Muscle of arm (tissue), 12 donors: Measurements from ENCODE around the gene PSMB2. TPM values are rescaled to one million over a fixed set of nuclear protein-coding genes. Genes with fewer than 3 reads are reported as not detected.

ENCODE experiments used
- DNase-seq: peaks from one replicate; pipeline ENCODE4 v3.0.0-alpha.2; 2013
- polyA plus RNA-seq, 12 donors: library from polyadenylated mRNA; unstranded; fragments of 120-200 nt; gene quantifications; one replicate each; pipeline ENCODE4 v1.2.1, GENCODE V29; 2013; ENCODE audit not compliant: insufficient read length in 12 of 12

PSMB2 gene
- polyA plus RNA-seq, 12 donors = 34.6 to 72.2 (median 64.1) TPM; not detected in 1

DNA sequence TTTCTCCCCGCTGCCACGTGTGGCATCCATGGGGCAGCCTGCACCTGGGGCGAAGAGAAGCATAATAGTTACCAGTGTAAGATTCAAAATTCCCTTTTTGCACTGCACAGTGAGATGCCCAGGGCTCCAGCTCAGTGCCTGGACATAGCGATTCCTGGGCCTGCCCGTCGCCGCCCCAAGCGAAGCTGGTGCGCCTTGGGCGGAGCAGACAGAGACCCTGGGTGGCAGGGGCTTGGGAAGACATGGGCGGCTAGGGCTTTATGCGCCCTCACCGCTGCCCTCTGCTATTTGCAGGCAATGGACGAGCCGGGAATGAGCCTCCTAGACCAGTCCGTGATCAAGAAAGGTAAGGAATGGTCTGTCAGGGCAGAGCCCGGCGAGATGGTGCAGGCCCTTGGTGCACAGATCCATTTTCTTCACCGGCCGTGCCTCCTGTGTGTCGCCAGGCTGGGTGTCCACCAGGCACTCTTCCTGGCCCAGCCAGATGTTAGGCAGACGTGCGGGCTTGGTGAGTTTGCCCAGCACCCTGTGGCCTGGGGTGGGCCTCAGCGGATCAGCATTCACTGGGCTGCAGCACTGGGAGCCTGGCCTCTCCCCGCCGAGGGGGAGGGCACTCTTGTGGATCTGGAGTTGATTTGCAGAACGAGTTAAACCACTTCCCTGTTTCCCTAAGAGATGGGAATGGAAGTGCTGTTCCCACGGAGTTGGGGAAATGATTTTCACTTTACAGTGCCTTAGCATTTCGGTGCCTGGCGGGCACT is 66.5 kb downstream of the PSMB2 start:
- DNase-seq = no peak

DNA sequence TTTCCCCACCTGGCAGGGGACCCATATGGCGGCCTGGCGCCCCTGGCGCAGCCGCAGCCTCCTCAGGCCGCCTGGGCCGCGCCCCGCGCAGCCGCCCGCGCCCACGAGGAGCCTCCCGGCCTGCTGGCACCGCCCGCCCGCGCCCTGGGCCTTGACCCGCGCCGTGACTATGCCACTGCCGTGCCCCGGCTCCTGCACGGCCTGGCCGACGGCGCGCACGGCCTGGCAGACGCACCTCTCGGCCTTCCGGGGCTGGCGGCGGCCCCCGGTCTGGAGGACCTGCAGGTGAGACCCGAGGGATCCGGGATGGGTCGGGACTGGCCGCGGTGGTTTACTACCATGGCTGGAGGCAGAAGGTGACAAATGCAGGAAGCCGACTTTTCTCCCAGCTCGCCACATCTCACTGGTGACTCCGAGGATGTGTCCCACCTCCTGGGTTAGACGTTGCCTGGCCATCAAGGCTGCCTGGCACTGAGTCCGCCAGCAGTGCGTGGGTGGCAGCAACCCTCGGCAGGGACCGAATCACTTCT is 67.1 kb downstream of the PSMB2 start:
- DNase-seq = no peak

DNA sequence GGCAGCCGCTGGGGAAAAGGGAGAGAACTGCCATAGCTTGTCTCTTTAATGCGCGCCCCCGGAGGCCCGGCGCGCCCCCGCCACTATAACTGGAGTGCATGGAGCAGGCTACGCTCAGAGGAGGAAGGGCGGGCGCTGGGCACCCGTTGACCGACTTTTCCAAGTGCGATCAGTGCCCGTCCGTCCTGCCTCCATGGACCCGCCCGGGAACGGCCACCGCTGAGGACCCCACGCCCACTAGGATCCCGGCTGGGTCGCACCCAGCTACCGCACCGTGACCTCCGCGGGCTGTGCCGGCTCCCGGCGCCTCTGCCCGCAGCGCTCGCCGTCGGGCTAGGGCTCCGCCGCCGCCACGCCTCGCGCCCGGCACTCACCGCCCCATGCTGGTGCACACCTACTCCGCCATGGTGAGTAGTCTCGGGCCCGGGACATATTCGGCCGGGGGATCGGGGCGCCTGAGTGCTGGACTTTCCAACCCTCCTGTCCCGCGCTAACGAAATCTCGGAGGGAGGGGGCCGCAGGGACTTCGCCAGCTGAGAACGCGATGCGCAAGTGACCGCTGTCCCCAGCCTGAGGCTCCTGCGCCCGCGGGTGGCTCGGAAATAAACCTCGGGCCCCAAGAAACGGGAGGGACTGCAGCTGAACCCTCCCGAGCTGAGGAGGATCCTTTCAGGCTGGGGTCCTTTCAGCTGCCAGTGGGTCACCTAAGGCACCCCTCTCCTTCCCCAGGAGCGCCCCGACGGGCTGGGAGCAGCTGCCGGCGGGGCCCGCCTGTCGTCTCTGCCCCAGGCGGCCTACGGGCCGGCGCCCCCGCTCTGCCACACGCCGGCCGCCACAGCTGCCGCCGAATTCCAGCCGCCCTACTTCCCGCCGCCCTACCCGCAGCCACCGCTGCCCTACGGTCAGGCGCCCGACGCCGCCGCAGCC is 67.9 kb downstream of the PSMB2 start, which contains the start of gene TFAP2E:
TFAP2E (plus strand) TSS at position 117 of the 927 bp plus-strand sequence; CDS start at position 381, 264 bp downstream.
- no peak for DNase-seq

DNA sequence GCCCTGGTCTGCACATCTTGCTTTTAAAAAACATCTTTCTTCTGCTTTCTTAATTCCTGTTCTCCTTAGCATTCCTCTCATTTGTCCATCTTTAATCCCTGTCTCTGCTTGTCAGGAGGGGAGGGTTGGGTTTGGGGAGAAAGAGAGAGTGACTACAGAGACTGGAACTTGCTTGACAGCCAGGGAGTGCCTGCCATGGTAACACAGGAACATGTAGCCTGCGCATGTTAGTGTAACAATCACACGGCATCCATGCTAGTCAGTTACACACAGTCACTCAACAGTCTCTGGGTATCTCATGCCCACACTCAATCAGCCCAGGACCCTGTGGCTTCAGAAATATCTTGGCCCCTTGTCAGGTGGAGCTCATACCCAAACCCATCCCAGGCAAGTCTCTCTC is 69.0 kb downstream of the PSMB2 start:
- DNase-seq = no peak

DNA sequence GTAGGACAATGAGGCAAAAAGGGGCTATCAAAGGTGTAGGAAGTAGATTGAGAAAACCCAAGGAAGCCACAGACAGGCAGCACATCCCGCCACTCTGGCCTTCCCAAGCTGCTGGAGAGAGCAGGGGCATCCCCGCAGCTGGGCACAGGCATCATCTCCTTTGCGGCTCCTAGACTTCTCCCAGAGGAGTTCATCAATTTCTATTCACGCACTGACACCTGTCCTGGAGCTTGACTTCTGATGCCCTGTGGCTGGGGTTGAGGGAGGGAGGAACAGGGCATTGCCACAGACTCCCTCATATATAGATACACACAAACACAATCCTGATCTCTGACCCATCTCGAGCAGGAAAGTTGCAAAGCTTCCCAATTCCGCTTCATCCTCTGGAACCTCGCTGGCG is 70.1 kb downstream of the PSMB2 start:
- no peak for DNase-seq

DNA sequence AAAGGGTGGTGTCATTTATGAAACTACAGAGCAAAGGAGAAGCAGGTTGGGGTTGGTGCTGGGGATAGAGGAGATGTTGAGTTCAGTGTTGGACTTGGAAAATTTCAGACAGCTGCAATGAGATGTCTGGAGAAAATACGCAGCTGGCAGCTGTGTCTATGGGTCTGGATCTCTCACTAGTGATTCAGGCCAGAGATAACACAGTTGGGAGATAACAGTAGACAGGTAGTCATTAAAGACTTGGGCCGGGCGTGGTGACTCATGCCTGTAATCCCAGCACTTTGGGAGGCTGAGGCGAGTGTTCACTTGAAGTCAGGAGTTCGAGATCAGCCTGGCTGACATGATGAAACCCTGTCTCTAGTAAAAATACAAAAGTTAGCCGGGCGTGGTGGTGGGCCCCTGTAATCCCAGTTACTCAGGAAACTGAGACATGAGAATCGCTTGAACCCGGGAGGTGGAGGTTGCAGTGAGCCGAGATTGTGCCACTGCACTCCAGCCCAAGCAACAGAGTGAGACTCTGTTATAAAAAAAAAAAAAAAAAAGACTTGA is 70.7 kb downstream of the PSMB2 start:
- DNase-seq = no peak

DNA sequence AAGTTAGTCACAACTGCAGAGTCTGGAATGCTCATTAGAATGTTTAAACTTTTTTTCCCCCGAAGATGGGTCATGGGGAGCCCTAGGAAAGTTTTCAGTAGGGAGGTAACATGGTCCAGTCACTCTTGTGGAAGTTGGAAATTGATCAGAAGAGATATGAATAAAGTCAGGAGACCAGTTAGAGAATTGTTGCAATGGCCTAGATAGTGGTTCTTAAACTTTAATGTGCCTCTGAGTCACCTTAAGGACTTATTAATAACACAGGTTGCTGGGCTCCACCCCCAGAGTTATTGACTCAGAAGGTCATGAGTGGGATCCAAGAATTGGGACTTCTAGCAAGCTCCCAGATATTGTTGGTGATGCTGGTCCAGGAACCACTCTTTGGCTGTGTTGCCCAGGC is 71.4 kb downstream of the PSMB2 start:
- DNase-seq = no peak

DNA sequence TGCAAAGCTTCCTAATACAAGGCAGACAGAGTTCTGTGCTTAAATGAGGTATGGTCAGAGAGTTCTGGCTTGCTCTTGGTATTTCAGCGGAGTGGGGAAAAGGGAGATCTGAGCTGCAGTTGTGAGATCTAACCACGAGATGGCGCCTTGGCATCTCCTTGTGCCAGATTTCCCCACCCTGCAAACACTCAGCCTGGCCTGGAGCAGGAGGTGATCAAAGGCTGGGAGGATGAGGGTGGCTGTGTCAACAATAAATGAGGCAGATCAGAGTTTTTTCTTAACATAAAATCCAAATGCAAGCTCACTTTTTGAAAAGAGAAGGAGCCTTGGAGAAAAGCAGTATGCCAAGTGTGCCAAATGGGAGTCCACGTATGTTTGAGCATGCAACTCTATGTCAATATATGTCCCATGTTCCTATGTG is 72.3 kb downstream of the PSMB2 start:
- DNase-seq = peak; percentile 81

DNA sequence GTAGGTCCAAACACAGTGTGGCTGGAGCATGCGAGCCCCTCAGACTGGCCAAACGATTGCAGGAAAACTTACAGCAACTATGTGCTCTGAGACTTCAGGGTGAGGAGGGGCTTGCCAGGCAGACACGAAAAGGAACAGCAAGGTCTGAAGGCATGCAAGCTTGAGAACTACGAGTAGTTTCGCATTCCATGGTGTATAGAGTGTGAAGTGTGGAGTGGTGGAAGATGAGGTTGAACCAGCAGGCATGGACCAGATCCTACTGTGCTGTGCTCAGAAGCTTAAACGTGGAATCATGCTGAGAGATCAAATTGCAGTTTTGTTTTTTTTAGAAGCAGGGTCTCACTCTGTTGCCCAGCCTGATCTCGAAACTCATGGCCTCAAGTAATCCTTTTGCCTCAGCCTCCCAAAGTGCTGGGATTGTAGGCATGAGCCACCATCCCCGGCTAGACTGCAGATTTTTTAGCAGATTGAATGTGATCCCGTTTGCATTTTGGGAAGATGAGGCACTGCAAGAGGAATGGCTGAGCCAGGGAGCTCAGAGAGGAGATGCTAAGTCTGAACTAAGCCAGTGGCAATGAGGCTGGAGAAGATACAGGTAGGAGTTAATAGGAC is 73.3 kb downstream of the PSMB2 start:
- DNase-seq = no peak

DNA sequence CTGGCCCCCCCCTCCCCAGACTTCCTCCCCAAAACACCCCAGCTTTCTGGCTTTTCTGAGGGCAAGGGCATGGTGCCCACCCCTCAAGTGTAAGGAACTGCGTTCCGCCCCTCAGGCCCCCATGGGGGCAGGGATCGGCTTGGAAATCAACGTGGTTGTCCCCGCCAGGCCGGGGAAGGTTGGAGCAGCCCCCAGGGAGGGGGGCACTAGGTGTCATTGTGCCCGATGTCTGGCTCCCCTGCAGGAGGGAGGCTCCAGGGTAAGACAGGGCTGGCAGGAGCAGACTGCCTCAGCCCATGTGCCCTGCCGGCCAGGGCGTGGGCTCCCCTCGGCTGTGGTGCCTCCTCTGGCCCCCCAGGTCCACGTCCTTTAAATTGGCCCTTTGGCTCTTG is 75.6 kb downstream of the PSMB2 start:
- no peak for DNase-seq

DNA sequence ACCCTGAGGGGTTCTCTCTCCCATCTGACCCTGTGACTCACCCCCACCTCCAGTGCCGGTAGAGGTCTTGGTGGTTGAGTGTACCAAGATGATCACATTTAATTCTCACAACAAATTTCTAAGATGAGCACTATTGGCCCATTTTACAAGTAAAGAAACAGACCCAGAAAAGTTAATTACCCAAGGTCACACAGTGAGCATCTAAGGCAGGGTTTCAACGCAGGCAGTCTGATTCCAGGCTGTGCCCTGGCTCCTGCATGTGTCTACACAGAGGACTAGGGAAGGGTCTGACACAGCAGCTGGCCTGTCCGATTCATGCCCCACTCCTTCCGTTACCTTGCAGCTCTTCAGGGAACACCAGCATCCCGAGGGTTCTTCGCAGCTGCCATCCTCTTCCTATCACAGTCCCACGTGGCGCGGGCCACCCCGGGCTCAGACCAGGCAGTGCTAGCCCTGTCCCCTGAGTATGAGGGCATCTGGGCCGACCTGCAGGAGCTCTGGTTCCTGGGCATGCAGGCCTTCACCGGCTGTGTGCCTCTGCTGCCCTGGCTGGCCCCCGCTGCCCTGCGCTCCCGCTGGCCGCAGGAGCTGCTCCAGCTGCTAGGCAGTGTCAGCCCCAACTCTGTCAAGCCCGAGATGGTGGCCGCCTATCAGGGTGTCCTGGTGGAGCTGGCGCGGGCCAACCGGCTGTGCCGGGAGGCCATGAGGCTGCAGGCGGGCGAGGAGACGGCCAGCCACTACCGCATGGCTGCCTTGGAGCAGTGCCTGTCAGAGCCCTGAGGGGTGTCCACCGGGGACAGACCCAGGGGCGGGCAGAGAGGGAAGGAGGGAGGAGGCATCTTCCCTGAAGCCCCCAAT is 76.2 kb downstream of the PSMB2 start:
- DNase-seq = no peak

DNA sequence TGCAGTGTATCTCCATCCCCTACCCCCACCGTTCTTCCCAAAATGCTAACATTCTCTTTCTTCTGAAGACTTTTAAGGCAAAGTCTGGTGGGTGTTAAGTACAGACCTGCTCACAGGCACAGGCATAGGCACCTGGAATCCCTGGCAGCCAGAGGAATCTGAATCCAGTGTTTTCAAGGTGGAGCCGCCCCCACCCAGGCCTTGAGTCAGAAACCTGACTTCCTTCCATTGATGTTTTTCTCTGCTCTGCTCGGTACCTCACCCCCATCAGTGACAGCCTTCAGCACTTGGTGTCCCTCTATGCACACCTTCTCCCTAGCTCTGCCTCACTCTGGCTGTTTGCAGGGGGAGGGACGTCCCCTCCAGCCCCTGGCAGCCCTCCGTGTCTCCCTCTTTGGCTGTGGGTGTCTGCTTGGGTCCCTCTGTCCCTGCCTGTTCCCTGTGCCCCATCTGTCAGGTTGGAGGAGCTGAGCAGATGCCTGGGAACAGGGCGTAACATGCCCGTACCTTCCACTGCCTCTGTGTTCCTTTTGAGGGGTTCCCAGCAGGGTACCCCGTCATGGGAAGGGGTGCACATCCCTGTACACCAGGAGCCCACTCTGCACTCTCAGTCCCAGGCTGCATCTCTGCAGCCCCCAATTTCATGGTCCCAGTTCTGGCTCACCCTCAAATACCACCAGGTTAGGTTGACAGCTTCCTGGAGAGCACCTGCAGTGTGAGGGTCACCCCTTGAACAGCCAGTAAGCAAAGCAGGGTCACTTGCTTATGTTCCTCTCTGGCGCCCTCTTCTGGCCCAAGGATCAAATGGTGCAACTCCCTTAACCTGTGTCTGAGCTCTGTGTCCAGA is 77.1 kb downstream of the PSMB2 start:
- peak; percentile 69 for DNase-seq

DNA sequence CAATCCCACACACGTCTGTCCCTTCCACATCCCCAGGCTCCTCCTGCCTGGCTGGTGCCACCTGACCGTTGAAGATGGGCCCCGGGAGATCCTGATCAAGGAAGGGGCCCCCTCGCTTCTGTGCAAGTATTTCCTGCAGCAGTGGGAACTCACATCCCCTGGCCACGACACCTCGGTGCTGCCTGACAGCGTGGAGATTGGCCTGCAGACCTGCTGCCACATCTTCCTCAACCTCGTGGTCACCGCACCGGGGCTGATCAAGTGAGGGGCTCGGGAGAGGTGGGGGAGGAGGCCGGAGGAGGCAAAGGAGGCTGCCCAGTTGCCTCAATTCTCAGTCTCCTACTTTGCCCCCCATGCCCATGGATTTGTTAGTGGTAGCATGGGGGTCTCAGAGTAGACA is 78.2 kb downstream of the PSMB2 start:
- DNase-seq = no peak

DNA sequence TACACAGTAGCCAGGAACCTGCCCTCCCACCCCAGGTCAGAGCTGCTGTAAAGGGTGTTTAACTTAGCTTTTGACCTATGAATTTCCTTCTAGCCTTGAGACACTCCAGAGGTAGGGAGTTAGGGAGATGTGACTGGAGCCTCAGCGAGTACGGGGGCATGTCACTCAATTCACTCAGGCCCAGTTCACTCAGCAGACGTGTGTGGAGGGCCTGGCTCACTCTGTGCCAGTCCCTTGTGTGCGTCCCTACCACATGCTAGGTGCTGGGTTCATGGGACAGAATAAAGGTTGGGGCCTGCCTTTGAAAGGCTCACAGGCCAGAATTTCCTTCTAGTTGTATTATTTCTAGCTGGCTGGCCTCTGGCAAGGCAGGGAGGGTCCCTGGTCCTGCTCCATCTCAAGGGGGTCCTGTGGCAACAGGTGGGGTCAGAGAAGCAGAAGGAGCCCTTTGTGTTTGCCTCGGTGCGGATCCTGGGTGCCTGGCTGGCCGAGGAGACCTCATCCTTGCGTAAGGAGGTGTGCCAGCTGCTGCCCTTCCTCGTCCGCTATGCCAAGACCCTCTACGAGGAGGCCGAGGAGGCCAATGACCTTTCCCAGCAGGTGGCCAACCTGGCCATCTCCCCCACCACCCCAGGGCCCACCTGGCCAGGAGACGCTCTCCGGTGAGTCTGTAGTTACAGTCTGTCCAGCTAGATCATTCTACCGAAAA is 79.2 kb downstream of the PSMB2 start:
- DNase-seq = no peak

DNA sequence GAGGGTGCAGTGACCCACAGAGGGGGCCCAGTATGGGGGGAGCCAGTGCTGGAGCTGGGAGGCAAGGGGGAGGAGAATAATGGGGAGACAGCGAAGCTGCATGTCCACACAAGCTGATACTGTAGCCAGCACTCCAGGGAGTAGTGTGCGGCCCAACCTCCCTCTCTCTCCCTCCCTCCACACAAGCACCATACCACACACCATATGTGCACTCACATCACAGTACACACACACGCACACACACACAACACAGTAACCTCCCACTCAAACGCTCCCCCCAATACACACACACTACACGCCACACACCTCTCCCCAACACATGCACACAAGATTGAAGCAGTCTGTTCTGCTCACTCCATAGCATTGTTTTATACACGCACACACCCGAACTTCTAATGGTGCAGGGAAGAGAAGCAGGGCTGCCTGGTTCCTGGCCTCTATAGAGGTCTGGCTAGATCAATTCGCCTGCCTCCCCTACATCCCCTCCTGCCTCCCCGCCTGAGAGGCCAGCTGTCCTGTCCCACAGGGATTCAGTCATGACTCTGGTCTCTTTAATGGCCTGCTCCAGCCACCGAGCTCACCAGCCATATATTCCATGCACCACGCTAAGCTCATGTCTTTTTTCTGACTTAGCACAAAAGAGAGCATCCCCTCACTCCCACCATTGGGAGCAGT is 79.9 kb downstream of the PSMB2 start:
- no peak for DNase-seq

DNA sequence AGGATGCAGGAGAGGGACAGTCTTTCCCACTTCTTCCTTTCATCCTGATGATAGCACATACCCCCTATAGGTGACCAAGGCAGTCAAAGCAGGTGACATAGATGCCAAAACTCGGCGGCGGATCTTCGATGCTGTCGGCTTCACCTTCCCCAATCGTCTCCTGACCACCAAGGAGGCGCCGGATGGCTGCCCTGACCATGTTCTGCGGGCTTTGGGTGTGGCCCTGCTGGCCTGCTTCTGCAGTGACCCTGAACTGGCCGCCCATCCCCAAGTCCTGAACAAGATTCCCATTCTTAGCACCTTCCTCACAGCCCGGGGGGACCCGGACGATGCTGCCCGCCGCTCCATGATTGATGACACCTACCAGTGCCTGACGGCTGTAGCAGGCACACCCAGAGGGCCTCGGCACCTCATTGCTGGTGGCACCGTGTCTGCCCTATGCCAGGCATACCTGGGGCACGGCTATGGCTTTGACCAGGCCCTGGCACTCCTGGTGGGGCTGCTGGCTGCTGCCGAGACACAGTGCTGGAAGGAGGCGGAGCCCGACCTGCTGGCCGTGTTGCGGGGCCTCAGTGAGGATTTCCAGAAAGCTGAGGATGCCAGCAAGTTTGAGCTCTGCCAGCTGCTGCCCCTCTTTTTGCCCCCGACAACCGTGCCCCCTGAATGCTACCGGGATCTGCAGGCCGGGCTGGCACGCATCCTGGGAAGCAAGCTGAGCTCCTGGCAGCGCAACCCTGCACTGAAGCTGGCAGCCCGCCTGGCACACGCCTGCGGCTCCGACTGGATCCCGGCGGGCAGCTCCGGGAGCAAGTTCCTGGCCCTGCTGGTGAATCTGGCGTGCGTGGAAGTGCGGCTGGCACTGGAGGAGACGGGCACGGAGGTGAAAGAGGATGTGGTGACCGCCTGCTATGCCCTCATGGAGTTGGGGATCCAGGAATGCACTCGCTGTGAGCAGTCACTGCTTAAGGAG is 80.8 kb downstream of the PSMB2 start:
- DNase-seq = no peak

DNA sequence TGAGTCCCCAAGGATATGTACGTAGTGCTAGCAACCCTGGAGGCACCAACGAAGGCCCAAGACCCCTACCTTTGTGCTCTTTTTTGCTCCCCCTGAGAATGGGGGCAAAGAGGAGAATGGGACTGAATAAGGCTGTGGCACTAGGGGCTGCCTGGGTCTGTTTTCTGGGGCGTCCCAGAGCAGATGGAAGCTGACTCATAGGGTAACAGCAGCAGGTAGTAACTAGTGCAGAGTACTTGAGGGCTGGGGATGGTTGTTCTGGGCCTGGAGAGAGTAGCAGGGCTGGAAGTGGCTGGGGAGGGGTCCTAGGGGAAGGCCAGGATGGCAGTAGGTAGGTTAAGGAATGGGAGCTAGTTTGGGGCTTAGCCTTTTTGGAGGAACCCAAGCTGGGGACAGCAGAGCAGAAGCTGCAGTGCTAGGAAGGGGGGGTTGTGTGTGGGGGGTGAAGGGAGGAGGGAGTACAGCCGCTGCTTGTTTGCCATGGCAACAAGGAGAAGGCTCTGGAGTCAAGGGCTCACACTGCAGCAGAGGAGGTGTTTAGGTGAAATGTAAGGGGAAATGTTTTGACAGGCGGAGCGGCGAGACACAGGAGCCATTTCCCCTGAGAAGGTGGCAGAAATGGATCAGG is 81.9 kb downstream of the PSMB2 start:
- DNase-seq = no peak
